ENCODE results near the gene FOXL3.

GRCh38 chr7:258476-259190 is 31.3 kb upstream of the FOXL3 start:
- TF ChIP-seq RAD21 (IDR thresholded peaks at IDR 0.05; ENCODE audit: low read depth) (no peak), EP300 (IDR thresholded peaks at IDR 0.05; ENCODE audit: borderline replicate concordance) (no peak), FOXM1 (IDR thresholded peaks at IDR 0.05; ENCODE audit: borderline replicate concordance, low read depth) (no peak), CEBPB (IDR thresholded peaks at IDR 0.05) (no peak), MAX (IDR thresholded peaks at IDR 0.05) (no peak), NFIC (IDR thresholded peaks at IDR 0.05) (no peak), YY1 (IDR thresholded peaks at IDR 0.05; ENCODE audit: low read depth) (no peak), TAF1 (IDR thresholded peaks at IDR 0.05; ENCODE audit: low read depth) (no peak), CREB1 (IDR thresholded peaks at IDR 0.05; ENCODE audit: low read depth) (no peak), TEAD4 (IDR thresholded peaks at IDR 0.05) (no peak), TCF12 (IDR thresholded peaks at IDR 0.05; ENCODE audit: low read depth) (no peak), EGR1 (IDR thresholded peaks at IDR 0.05) (no peak)
- TF ChIP-seq, protein P1, sequence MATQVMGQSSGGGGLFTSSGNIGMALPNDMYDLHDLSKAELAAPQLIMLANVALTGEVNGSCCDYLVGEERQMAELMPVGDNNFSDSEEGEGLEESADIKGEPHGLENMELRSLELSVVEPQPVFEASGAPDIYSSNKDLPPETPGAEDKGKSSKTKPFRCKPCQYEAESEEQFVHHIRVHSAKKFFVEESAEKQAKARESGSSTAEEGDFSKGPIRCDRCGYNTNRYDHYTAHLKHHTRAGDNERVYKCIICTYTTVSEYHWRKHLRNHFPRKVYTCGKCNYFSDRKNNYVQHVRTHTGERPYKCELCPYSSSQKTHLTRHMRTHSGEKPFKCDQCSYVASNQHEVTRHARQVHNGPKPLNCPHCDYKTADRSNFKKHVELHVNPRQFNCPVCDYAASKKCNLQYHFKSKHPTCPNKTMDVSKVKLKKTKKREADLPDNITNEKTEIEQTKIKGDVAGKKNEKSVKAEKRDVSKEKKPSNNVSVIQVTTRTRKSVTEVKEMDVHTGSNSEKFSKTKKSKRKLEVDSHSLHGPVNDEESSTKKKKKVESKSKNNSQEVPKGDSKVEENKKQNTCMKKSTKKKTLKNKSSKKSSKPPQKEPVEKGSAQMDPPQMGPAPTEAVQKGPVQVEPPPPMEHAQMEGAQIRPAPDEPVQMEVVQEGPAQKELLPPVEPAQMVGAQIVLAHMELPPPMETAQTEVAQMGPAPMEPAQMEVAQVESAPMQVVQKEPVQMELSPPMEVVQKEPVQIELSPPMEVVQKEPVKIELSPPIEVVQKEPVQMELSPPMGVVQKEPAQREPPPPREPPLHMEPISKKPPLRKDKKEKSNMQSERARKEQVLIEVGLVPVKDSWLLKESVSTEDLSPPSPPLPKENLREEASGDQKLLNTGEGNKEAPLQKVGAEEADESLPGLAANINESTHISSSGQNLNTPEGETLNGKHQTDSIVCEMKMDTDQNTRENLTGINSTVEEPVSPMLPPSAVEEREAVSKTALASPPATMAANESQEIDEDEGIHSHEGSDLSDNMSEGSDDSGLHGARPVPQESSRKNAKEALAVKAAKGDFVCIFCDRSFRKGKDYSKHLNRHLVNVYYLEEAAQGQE (IDR thresholded peaks at IDR 0.05; ENCODE audit: low read depth) = no peak
